GM21825 (cell line): ENCODE results near the gene TAPBPL.

Experiments
- ATAC-seq: cut with Tn5 transposase; IDR thresholded peaks from one replicate; pipeline ENCODE4 v1.9.1; 2021; ENCODE audit warnings: mild to moderate bottlenecking, moderate library complexity; ENCODE audit not compliant: unreplicated experiment

The TAPBPL gene

GRCh38 chr12:6435961-6436715, 15.7 kb upstream of the TAPBPL start:
- no peak for ATAC-seq

- no peak for ATAC-seq
These were observed 14.3 kb upstream of the TAPBPL start for GRCh38 chr12:6437586-6437985.

GRCh38 chr12:6438345-6438744, 13.5 kb upstream of the TAPBPL start:
- ATAC-seq: no peak

GRCh38 chr12:6440391-6440790, 11.5 kb upstream of the TAPBPL start:
- ATAC-seq: no peak

- no peak for ATAC-seq
These were observed 9.0 kb upstream of the TAPBPL start for GRCh38 chr12:6442836-6443235.

- ATAC-seq: peak; percentile 39
These were observed 8.4 kb upstream of the TAPBPL start for GRCh38 chr12:6443361-6443983.

GRCh38 chr12:6444031-6444430, 7.8 kb upstream of the TAPBPL start:
- no peak for ATAC-seq

GRCh38 chr12:6444704-6445688, 6.8 kb upstream of the TAPBPL start, which contains the start of gene CD27:
Gene CD27, plus strand, starts transcription at chr12:6444955. Its CDS starts 141 bp downstream, at chr12:6445096.
- no peak for ATAC-seq

GRCh38 chr12:6450091-6450868, 1.6 kb upstream of the TAPBPL start:
- ATAC-seq: no peak

GRCh38 chr12:6450869-6451347, 934 bp upstream of the TAPBPL start:
- no peak for ATAC-seq

GRCh38 chr12:6452245-6452943, 552 bp downstream of the TAPBPL start:
- no peak for ATAC-seq

- ATAC-seq: no peak
These were observed 1.2 kb downstream of the TAPBPL start for GRCh38 chr12:6452944-6453630.

GRCh38 chr12:6457220-6457945, 5.5 kb downstream of the TAPBPL start:
- no peak for ATAC-seq

- no peak for ATAC-seq
These were observed 6.6 kb downstream of the TAPBPL start for GRCh38 chr12:6458281-6459003.

- no peak for ATAC-seq
These were observed 7.1 kb downstream of the TAPBPL start for GRCh38 chr12:6459004-6459337.

- ATAC-seq: no peak
These were observed 9.0 kb downstream of the TAPBPL start for GRCh38 chr12:6460751-6461371.

GRCh38 chr12:6461401-6462233, 9.8 kb downstream of the TAPBPL start:
- peak; percentile 62 for ATAC-seq
